ENCODE data around the gene RPS26. TPM values are rescaled to one million over a fixed set of nuclear protein-coding genes. Genes with fewer than 3 reads are reported as not detected.

RPS26 gene
- 214 and 242 TPM in 2 replicates for total RNA-seq

GRCh38 chr12:56041552-56042429, at the start of gene RPS26:
TSS of gene RPS26 (plus strand) at chr12:56041918. CDS start at chr12:56042167, 249 bp downstream.

GRCh38 chr12:55996715-55997534, 44.8 kb upstream of the RPS26 start, which contains the start of gene SUOX:
TSS of gene SUOX (plus strand) at chr12:55997276. CDS start at chr12:56002222, 4,946 bp downstream.

GRCh38 chr12:56020423-56021184, 21.1 kb upstream of the RPS26 start, which contains the start of gene IKZF4:
TSS of gene IKZF4 (plus strand) at chr12:56021043. CDS start at chr12:56021494, 451 bp downstream.

GRCh38 chr12:56079723-56080555, 38.2 kb downstream of the RPS26 start, which contains the start of gene ERBB3:
TSS of gene ERBB3 (plus strand) at chr12:56080165. CDS start at chr12:56080301, 136 bp downstream.

Other genes starting within 250 kb of the RPS26 start
- 56.7 and 69.2 TPM in 2 replicates for gene SARNP, start 224.2 kb upstream of the RPS26 start, total RNA-seq
- gene ORMDL2, start 223.9 kb upstream of the RPS26 start, total RNA-seq = 16.1 and 19.9 TPM in 2 replicates
- 53.1 and 64.4 TPM in 2 replicates for gene DNAJC14, start 212.3 kb upstream of the RPS26 start, total RNA-seq
- 5.6 and 7.4 TPM in 2 replicates for gene MMP19, start 199.0 kb upstream of the RPS26 start, total RNA-seq
- 22.5 and 24.1 TPM in 2 replicates for gene PYM1, start 114.0 kb upstream of the RPS26 start, total RNA-seq
- 45.1 and 84.2 TPM in 2 replicates for gene DGKA, start 110.8 kb upstream of the RPS26 start, total RNA-seq
- gene PMEL, start 75.9 kb upstream of the RPS26 start, total RNA-seq = 1.1 TPM in 1 of 2 replicates, not detected in the other
- gene CDK2, start 75.1 kb upstream of the RPS26 start, total RNA-seq = 6.2 and 13.4 TPM in 2 replicates
- gene RAB5B, start 67.8 kb upstream of the RPS26 start, total RNA-seq = 44.2 and 66.9 TPM in 2 replicates
- gene SUOX, start 44.6 kb upstream of the RPS26 start, total RNA-seq = 12.5 and 12.9 TPM in 2 replicates
- 1.5 and 2.1 TPM in 2 replicates for gene IKZF4, start 20.9 kb upstream of the RPS26 start, total RNA-seq
- under 0.01 and 0.23 TPM in 2 replicates for gene ERBB3, start 38.2 kb downstream of the RPS26 start, total RNA-seq
- gene PA2G4, start 62.6 kb downstream of the RPS26 start, total RNA-seq = 93.5 and 173 TPM in 2 replicates
- gene RPL41, start 74.7 kb downstream of the RPS26 start, total RNA-seq = 1,282 and 1,487 TPM in 2 replicates
- gene ZC3H10, start 76.3 kb downstream of the RPS26 start, total RNA-seq = 4.5 and 5.3 TPM in 2 replicates
- 136 and 210 TPM in 2 replicates for gene ESYT1, start 86.3 kb downstream of the RPS26 start, total RNA-seq
- gene MYL6B, start 110.7 kb downstream of the RPS26 start, total RNA-seq = 51.1 and 83.1 TPM in 2 replicates
- 1,143 and 1,914 TPM in 2 replicates for gene MYL6, start 116.4 kb downstream of the RPS26 start, total RNA-seq
- gene SMARCC2, start 147.6 kb downstream of the RPS26 start, total RNA-seq = 27.3 and 39.4 TPM in 2 replicates
- gene RNF41, start 180.0 kb downstream of the RPS26 start, total RNA-seq = 127 and 135 TPM in 2 replicates
- gene NABP2, start 182.4 kb downstream of the RPS26 start, total RNA-seq = 21.1 and 23.6 TPM in 2 replicates
- not detected in 2 replicates for gene SLC39A5, start 188.1 kb downstream of the RPS26 start, total RNA-seq
- 25.8 and 46.2 TPM in 2 replicates for gene ANKRD52, start 216.5 kb downstream of the RPS26 start, total RNA-seq
- gene COQ10A, start 225.0 kb downstream of the RPS26 start, total RNA-seq = 7.1 and 13.4 TPM in 2 replicates